Stimulated activated CD8-positive, alpha-beta memory T cell treated with anti-CD3 and anti-CD28 coated beads, Interleukin-7, amount 100 ng/mL, for 1 hour (primary cell): ENCODE measurements around the gene NPAT.

Experiments used
- DNase-seq, 2 donors: peaks; one replicate each; pipeline ENCODE4 v3.0.0-alpha.2; 2020; ENCODE audit warnings: low read depth in 2 of 2

The NPAT gene

GRCh38 chr11:108222574-108223347, at the start of gene NPAT, which contains the start of gene ATM:
NPAT (minus strand) TSS chr11:108222638; CDS start chr11:108222536, 102 bp downstream.
ATM (plus strand) TSS chr11:108223067; CDS start chr11:108227625, 4,558 bp downstream.
- DNase-seq, result peak; percentile 96 to 97

GRCh38 chr11:108269583-108269982, 47.1 kb upstream of the NPAT start:
- DNase-seq, result no peak

- no peak for DNase-seq
Measured at GRCh38 chr11:108253176-108253575, 30.7 kb upstream of the NPAT start.

GRCh38 chr11:108246885-108247284, 24.4 kb upstream of the NPAT start:
- DNase-seq, result no peak

GRCh38 chr11:108246308-108246707, 23.9 kb upstream of the NPAT start:
- DNase-seq, result no peak

- no peak for DNase-seq
Measured at GRCh38 chr11:108242422-108242821, 20.0 kb upstream of the NPAT start.

GRCh38 chr11:108241330-108242037, 19.0 kb upstream of the NPAT start:
- no peak for DNase-seq

GRCh38 chr11:108239076-108239475, 16.6 kb upstream of the NPAT start:
- DNase-seq, result no peak

GRCh38 chr11:108237058-108237481, 14.6 kb upstream of the NPAT start:
- DNase-seq, result no peak

GRCh38 chr11:108235633-108236032, 13.2 kb upstream of the NPAT start:
- DNase-seq, result no peak

- DNase-seq, result no peak
Measured at GRCh38 chr11:108235192-108235591, 12.8 kb upstream of the NPAT start.

- no peak for DNase-seq
Measured at GRCh38 chr11:108233277-108233945, 11.0 kb upstream of the NPAT start.

- DNase-seq, result no peak
Measured at GRCh38 chr11:108228251-108228650, 5.8 kb upstream of the NPAT start.

GRCh38 chr11:108226036-108226435, 3.6 kb upstream of the NPAT start:
- no peak for DNase-seq

- no peak for DNase-seq
Measured at GRCh38 chr11:108224911-108225786, 2.7 kb upstream of the NPAT start.

GRCh38 chr11:108224366-108224765, 1.9 kb upstream of the NPAT start:
- DNase-seq, result no peak

GRCh38 chr11:108223348-108224149, 1.1 kb upstream of the NPAT start:
- no peak for DNase-seq

GRCh38 chr11:108221911-108222573, 396 bp downstream of the NPAT start:
- no peak for DNase-seq

GRCh38 chr11:108221371-108221770, 1.1 kb downstream of the NPAT start:
- DNase-seq, result no peak

GRCh38 chr11:108220721-108221336, 1.6 kb downstream of the NPAT start:
- no peak for DNase-seq
